ENCODE measurements around the gene C2CD2L.
"Not testable (repeated sequence)": the region's sequence is repeated elsewhere in the genome, so short reads cannot be mapped to it uniquely, and the experiment has no call there.

C2CD2L gene

DNA sequence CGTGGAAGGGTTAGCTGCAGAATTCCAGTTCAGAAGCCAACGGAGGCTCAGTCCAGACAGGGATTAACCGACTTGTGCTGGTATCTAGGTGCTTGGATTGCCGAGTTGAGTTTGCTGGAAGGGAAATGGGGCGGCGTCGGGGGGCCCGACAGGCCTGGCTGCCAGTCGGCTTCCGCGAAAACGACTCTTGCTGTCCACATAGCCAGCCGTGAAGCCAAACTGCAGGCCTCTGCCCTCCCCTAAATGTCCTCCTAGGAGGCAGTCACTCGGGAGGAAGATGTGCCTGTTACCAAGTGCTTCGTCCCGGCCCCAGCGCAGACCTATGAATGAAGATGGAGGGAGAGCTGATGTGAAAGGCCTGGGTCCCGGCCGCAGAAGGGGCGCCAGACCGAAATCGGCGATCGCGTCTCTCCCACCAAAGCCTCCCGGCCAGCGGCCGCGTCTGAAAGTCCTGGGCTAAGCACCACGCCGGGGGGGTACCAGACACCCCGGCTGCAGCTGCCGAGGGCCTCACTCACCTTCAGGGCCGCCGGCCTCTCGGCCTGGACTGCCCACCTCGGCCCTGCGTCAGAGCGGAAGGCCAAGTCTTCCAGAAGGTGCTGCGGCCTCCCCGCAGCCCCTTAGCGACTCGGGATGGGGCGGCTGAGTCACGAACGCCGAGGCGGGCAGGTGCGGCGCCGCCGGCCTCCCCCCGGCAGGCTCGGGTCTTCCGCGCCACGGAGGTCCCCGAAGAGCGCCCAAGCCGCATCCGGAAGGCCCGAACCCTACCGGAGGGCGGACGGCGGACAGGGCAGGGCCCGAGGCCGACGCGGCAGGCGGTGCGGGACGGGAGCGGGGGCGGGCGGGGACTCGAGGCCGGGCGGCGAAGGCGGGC lies 13.0 kb upstream of the C2CD2L start:
- peak; percentile 58 for DNase-seq

DNA sequence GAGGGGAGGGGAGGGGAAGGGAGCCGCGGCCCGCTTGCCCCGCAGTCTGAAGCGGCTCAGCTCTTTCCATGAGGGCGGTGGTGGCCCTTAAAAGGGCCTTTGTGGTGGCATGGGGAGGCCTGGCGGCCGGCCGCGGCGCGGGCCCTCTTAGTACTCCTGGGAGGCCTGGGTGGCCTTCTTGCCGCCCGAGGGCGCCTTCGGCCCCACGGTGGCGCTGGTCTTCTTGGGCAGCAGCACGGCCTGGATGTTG lies 12.4 kb upstream of the C2CD2L start:
- peak; percentile 57 for DNase-seq

GRCh38 chr11:119095066-119095880 lies 11.9 kb upstream of the C2CD2L start:
- peak; percentile 98 for DNase-seq

- DNase-seq, result no peak
These were observed 7.4 kb upstream of the C2CD2L start for GRCh38 chr11:119099711-119100110.

DNA sequence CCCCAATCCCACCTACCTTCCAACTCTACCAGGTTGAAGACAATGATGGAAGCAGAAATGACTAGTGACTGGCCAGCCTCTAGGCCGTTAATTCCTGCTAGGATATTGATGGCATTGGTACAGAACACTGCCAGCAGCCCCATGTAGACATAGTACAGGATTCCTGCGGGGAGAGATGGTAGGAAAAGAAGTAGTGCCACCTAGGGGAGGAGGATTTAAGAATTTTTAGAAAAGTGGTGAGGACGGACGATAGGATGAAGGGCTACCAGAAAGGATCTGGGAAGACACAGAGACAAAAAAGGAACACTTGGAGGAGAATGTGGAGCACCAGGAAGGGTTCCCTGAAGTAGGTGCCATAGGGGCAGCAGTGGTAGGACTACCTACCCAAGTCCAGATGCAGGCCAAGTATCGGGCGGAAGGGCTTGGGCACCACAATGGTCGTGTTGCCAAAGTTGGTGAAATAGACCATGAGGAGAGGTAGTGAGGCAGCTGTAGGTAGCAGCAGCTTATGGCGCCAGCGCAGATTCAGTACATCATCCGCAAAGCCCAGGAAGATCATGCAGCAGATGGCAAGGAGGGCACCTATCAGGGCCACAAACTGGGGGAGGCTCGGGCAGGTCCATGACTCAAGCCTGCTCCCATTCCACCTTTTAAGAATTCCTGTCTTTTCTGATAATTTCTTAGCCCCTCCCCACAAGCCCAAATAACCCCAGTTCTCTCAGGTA lies 6.7 kb upstream of the C2CD2L start:
- DNase-seq, result no peak

- DNase-seq, result no peak
These were observed 6.0 kb upstream of the C2CD2L start for GRCh38 chr11:119100994-119101758.

DNA sequence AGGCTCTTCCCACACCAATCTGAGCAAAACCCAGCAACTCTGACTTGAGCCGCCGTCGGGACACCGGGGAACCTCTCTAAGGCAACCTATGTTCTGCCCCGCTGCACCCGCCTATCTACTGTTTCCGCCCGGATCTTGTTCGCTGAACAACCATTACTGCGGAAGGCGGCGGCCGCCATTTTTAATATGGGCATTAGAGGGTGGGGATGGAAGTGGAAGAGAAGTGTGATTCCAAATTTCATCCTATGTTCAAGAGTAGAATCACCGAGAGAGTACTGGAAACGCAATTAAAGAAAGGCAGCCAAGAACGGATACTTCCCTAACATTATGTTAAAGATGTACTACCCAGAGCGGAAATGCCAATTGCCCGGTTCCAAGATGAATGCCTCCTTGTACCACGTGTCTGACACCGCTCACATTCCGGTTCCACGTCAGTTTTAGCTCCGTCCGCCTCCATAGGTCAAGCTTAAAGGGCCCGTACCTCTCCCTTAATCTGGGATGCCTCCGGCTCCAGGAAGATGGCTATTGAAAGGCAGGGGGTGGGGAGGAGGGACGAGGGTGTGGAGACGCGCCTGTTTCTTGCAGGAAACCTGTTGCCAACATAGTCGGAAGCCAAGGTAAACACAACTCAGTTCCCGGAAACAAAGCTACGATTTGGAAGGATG lies 5.3 kb upstream of the C2CD2L start, which contains the start of gene DPAGT1:
Gene DPAGT1 (minus strand): TSS at position 95 of the 665 bp plus-strand sequence. CDS start 198 bp downstream, outside the sequence.
- DNase-seq, result peak; percentile 81

DNA sequence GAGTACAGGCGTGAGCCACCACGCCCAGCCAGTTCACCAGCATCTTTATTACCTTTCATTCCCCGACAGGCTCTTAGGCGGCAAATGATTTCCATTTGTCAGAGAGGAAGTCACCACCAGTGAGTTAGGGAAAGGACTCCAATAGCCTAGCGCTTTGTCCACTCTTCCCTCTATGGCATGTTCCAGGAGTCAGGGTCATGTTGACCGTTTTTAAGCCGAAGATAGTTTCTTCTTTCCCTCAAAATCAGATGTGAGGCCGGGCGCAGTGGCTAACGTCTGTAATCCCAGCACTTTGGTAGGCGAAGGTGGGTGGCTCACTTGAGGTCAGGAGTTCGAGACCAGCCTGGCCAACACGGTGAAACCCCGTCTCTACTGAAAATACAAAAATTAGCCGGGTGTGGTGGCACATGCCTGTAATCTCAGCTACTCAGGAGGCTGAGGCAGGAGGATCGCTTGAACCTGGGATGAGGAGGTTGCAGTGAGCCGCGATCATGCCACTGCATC lies 3.9 kb upstream of the C2CD2L start:
- DNase-seq, result not testable (repeated sequence)

DNA sequence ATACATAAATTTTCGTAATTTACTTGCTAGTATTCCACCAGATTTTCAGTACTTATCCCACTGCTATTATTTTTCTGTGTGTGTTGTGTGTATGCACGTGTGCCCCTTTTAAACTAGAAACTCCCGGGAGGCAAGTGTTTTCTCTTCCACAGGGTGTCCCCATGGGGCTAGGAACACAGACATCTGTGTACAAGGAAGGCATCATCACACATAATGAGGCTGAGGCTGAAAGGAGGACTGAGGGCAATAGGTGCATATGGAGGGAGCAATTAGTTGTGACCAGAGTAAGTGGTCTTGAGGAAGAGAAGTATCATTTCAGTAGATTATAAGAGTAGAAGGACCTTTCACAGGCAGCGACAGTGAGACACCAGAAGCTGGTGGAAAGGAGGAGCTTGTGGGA lies 3.4 kb upstream of the C2CD2L start:
- no peak for DNase-seq

DNA sequence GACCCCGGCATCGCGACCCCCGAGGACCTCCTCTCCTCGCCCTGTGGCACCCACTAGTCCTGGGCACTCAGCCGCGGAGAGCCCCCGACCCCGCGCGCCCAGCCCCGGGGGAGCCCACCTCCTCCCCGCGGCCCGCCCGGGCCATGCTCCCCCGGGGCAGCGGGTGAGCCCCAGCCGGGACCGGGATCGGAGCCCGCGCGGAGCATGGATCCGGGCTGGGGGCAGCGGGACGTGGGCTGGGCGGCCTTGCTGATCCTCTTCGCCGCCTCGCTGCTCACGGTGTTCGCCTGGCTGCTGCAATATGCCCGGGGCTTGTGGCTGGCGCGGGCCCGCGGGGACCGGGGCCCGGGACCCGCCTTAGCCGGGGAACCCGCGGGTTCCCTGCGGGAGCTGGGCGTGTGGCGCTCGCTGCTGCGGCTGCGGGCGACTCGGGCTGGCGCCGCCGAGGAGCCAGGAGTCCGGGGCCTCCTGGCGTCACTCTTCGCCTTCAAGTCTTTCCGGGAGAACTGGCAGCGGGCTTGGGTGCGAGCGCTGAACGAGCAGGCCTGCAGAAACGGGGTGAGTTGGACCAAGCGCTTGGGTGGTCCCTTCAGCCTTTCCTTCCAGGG lies 498 bp downstream of the C2CD2L start:
- DNase-seq, result no peak

GRCh38 chr11:119108146-119108856 lies 1.2 kb downstream of the C2CD2L start:
- no peak for DNase-seq

- DNase-seq, result no peak
These were observed 1.7 kb downstream of the C2CD2L start for GRCh38 chr11:119108857-119109221.

DNA sequence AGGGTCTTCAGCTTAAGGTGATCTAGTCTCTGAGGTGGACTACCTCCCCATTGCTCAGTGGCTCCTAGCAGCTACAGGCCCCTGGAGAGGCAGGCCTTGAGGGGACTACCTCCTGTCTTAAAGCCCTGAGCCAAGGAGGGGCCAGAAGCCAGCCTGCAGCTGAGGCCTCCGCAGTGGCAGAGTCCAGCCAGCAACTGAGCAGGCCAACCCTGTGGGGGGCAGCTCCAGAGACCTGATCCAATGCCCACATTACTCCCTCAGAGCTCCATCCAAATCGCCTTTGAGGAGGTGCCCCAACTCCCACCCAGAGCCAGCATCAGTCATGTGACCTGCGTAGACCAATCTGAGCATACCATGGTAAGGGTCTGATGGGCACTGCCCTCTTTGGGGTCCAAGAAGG lies 2.7 kb downstream of the C2CD2L start:
- DNase-seq, result no peak

- no peak for DNase-seq
These were observed 3.3 kb downstream of the C2CD2L start for GRCh38 chr11:119110439-119110838.

DNA sequence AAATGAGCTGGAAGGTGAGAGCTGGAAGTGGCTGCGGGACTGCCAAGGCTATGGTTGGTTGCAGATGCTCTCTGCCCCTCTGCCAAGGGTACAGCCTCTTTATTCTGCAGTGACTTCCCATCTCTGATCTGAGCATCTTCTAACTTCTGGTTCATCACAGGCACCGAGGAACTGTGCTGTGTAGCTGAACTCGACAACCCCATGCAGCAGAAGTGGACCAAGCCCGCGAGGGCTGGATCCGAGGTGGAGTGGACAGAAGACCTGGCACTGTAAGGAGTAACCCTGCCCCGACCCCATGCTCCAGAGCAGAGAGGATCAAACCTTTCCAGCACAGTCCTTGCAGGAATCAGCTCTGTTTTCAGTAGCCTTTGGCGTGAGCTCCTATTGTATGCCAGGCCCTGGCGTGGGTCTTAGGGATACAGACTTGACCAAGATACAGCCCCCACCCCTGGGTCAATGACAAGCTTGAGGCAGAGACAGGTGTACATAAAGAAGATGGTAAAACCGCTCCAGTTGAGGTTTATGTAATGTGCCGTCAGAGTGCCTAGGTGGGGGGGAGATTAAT lies 4.3 kb downstream of the C2CD2L start:
- no peak for DNase-seq

DNA sequence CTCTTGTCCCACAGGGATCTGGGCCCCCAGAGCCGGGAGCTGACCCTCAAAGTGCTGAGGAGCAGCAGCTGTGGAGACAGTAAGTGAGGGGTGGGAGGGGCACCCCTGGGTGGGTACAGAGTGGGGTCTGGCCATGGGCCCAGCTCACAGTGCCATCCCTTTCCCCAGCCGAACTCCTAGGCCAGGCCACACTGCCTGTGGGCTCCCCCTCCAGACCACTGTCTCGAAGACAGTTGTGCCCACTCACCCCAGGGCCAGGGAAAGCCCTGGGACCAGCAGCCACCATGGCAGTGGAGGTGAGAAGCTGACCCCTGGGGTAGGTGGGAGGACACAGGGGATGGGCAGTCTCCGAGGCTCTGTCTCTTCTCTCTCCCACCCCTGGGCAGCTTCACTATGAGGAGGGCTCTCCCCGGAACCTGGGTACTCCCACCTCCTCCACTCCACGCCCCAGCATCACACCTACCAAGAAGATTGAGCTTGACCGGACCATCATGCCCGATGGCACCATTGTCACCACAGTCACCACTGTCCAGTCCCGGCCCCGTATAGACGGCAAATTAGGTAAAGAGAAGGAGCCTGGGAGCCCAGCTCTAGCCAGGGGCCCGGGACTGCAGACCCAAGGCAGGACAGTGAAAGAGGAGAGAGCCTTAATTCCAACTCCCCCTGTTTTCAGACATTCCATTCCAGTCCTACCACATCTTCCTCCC lies 5.3 kb downstream of the C2CD2L start:
- DNase-seq, result no peak

DNA sequence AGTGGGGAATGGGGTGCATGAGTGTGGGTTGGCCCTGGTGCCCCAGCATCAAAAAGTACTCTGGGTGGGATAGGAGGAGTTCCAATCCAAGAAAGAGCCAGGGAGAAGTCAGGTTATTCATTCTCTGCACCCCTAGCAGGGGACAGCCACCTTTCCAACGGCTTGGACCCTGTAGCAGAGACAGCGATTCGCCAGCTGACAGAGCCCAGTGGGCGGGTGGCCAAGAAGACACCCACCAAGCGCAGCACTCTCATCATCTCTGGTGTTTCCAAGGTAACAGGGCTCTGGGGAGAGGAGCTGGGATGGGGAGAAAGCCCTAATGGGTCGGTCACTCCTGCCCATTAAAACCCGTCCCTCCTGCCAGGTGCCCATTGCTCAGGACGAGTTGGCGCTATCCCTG lies 6.6 kb downstream of the C2CD2L start:
- no peak for DNase-seq

DNA sequence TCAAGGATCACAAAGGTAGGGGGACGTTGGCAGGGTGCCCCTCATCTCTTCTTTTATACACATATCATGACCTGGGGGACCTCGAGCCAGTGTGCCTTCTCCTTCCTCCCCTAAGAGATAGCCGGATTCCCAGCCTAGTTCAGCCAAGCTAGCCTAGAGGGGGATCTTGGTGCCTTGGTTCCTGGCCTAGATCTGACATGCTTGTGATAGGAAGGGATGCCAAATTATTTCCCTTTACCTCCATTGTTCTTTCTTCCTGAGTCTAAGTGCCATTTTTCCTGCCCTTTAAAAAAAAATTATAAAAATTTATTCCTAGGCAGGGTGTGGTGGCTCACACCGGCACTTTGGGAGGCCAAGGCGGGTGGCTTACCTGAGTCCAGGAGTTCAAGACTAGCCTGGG lies 7.2 kb downstream of the C2CD2L start:
- DNase-seq, result no peak

GRCh38 chr11:119115484-119116234 lies 8.5 kb downstream of the C2CD2L start:
- peak; percentile 33 for DNase-seq

Measured in stimulated activated CD4-positive, alpha-beta T cell treated with anti-CD3 and anti-CD28 coated beads, Interleukin-4, amount 100 ng/mL, for 1 hour (primary cell).